ENCODE measurements around the gene NCMAP. TPM values are rescaled to one million over a fixed set of nuclear protein-coding genes. Genes with fewer than 3 reads are reported as not detected.

NCMAP gene
- total RNA-seq, 2 experiments from 2014 or later, result 0.20 to 0.31 TPM

DNA sequence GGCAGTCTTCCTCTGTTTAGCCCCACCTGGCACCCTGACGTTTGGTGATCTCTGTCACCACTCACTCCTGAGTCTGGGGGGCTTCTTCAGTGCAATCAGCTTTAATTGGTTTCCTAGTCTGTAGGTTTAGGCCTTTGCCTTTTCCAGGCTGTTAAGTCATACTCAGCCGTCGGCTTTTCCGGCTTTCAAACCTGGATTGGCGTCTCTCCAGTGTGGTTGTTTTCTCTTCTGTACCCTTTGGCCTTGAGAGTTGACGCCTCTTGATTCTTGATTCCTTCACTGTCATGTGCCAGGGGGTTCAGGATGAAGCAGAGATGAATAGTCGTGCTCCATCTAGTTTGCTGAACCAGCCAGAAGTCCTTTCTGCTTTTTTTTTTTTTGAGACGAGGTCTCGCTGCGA lies 24.9 kb downstream of the NCMAP start:
- Mint-ChIP-seq H3K36me3 (ENCODE audit: low read depth) (no peaks in the 10 kb centered on the region), H3K4me3 (no peak overlapping the region), H3K9me3 (no peaks in the 10 kb centered on the region), H3K4me1 (ENCODE audit: low read depth) (no peaks in the 10 kb centered on the region), H3K27ac (no peak overlapping the region), H3K27me3 (ENCODE audit: low read depth) (no peaks in the 10 kb centered on the region)
- CTCF ChIA-PET, result no interaction called here
- no peak for DNase-seq
- intact Hi-C loops (cut with micrococcal nuclease), result no loop called here

DNA sequence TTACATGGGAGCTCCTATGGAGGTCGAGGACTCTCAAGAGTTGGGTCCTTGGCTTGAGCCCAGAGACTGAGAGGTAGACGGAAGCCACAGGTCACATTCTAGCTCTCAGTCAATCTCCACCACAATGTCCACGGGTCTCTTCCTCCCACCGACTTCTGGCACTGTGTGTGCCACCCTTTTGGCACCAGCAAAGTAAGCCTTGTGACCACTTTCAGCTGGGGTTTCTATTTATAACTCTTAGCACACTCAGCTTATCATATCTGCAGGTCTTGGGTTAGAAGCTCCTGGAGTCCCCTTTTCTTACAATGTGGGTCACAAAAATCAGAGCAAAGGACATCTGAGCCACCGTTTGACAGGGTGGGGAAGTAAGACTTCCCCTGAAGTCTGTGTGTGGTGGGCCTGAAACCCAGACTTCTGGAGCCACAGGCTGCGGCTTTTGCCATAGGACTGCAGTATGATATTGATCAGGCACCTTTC lies 28.3 kb downstream of the NCMAP start:
- DNase-seq, result no peak
- Mint-ChIP-seq H3K27ac (no peak overlapping the region), H3K4me3 (no peak overlapping the region), H3K36me3 (ENCODE audit: low read depth) (no peaks in the 10 kb centered on the region), H3K27me3 (ENCODE audit: low read depth) (no peaks in the 10 kb centered on the region), H3K9me3 (no peaks in the 10 kb centered on the region), H3K4me1 (ENCODE audit: low read depth) (peaks cover 5% of the 10 kb centered on the region)
- intact Hi-C loops (cut with micrococcal nuclease), result no loop called here
- CTCF ChIA-PET, result interaction anchor here (1.2 kb wide), 1 partner anchor 385 kb away, joined by 4 read pairs; no protein-coding TSS in a partner anchor

DNA sequence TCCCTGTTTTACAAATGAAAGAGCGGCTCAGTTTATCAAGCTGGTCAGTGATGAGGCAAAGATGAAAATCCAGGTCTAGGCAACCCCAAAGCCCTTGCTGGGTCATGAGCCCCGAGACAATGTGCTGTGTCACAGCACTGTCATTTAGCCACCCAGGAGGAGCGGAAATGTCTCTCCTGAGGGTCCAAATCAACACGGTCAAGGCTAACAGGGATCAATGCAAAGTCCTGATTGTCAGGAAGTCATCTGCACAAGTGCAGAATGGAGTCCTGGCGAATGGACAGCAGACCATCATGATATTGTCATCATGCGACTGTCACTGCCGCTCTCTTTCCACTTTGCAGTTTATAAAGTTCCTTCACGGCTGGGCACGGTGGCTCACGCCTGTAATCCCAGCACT lies 30.2 kb downstream of the NCMAP start:
- Mint-ChIP-seq H3K27me3 (ENCODE audit: low read depth) (no peaks in the 10 kb centered on the region), H3K4me3 (no peak overlapping the region)

DNA sequence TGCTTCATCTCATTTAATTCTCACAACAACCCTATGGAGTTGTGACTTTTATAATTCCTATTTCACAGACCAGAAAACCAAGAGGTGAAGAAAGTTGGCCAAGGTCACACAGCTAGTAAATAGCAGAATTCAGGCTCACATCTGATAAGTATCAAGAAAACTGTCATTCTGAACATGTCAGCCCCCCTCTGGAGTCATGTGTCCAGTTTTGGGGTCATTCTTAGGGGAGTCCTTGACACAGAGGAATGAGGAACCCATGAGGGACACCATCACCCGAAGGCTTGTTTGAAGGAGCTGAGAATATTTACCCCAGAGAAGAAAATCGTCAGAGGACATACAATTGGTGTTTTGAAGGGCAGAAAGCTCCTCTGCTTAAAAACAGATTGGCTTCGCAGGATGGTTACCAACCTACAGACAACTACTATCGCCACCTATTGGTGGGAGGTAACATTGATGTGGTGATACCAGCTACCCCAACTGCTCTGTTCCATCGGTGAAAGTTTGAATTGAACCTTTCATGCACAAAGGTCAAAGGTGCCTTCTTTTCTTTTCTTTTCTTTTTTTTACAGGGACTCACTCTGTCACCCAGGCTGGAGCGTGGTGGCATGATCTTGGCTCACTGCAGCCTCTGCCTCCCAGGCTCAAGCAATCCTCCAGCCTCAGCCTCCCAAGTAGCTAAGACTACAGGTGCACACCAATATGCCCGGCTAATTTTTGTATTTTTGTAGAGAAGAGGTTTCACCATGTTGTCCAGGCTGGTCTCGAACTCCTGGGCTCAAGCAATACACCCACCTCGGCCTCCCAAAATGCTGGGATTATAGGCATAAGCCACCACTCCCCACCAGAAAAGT lies 31.3 kb downstream of the NCMAP start:
- Mint-ChIP-seq H3K36me3 (ENCODE audit: low read depth) (no peaks in the 10 kb centered on the region), H3K27me3 (ENCODE audit: low read depth) (no peaks in the 10 kb centered on the region), H3K4me1 (ENCODE audit: low read depth) (peaks cover 5% of the 10 kb centered on the region), H3K27ac (peak overlapping the region; percentile 72), H3K9me3 (no peaks in the 10 kb centered on the region), H3K4me3 (peak overlapping the region; percentile 24)
- DNase-seq, result peak; percentile 71
- intact Hi-C loops (cut with micrococcal nuclease), result loop anchor here (1.0 to 5.0 kb wide), 6 partner anchors 46 to 388 kb away; partner anchors contain the start of gene NIPAL3
- CTCF ChIA-PET, result interaction anchor here (0.6 to 4.0 kb wide), 62 partner anchors 9 to 824 kb away, joined by 3 to 48 read pairs (median 4); partner anchors contain the start of genes NCMAP and NIPAL3

More for the DNA sequence above, 30.2 kb downstream of the NCMAP start:
- intact Hi-C loops (cut with micrococcal nuclease), result loop anchor here (2.0 to 5.0 kb wide), 3 partner anchors 51 to 387 kb away; no protein-coding TSS in a partner anchor
- Mint-ChIP-seq H3K4me1 (ENCODE audit: low read depth) (peaks cover 5% of the 10 kb centered on the region), H3K36me3 (ENCODE audit: low read depth) (no peaks in the 10 kb centered on the region), H3K27ac (no peak overlapping the region), H3K9me3 (no peaks in the 10 kb centered on the region)
- no peak for DNase-seq
- CTCF ChIA-PET, result interaction anchor here (0.7 to 4.0 kb wide), 19 partner anchors 8 to 386 kb away, joined by 3 to 48 read pairs (median 8); partner anchors contain the start of genes NCMAP and NIPAL3

DNA sequence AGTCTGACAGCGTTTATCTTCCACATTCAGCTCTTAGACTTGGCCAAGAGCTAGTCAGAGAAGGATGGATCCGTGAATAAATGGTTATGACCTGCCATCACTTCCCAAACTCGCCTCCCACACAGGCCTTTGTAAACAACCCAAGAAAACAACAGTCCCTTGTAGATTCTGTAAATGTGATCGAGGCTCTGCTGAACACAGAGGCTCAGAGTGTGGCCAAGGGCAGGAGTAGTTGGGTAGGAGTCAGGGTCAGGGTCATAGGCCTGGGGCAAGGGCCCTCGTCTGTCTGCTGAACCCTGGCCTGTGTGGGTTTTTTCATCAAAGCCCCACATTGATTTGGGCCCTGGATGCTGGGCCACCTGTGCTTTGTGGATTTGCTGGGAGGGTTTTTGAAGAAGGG lies 32.7 kb downstream of the NCMAP start:
- H3K27ac Mint-ChIP-seq, result no peak overlapping the region
- intact Hi-C loops (cut with micrococcal nuclease), result loop anchor here (5.0 kb wide), 1 partner anchor 49 kb away; no protein-coding TSS in a partner anchor
- no peaks in the 10 kb centered on the region for H3K27me3 Mint-ChIP-seq (ENCODE audit: low read depth)
- H3K9me3 Mint-ChIP-seq, result no peaks in the 10 kb centered on the region
- CTCF ChIA-PET, result interaction anchor here (1.0 to 4.0 kb wide), 10 partner anchors 21 to 389 kb away, joined by 3 to 48 read pairs (median 12); partner anchors contain the start of genes NCMAP and NIPAL3
- H3K36me3 Mint-ChIP-seq (ENCODE audit: low read depth), result no peaks in the 10 kb centered on the region
- H3K4me3 Mint-ChIP-seq, result no peak overlapping the region
- DNase-seq, result no peak
- H3K4me1 Mint-ChIP-seq (ENCODE audit: low read depth), result peaks cover 5% of the 10 kb centered on the region

DNA sequence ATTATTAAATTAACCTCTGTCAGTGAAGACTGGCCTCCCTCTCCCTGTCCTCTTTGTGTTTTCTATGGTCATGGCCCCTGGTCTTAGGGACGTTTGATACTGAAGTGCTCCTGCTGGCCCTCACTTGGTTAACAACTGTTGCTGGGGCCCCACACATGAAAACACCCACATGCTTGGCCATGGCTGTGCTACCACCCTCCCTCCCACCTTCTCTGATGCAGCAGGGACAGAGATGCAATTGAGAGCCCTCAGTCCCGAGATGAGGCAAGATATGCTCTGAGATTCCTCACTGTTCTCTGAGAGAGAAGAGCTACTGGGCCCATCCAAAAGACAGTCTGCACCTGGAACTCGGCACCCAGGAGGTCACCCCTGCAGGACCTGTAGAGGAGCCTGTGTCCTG lies 33.3 kb downstream of the NCMAP start:
- intact Hi-C loops (cut with micrococcal nuclease), result loop anchor here (5.0 kb wide), 1 partner anchor 48 kb away; no protein-coding TSS in a partner anchor
- no peak for DNase-seq
- H3K9me3 Mint-ChIP-seq, result no peaks in the 10 kb centered on the region
- CTCF ChIA-PET, result interaction anchor here (1.0 to 4.0 kb wide), 2 partner anchors 172 to 389 kb away, joined by 4 to 32 read pairs; no protein-coding TSS in a partner anchor
- H3K27ac Mint-ChIP-seq, result no peak overlapping the region
- no peaks in the 10 kb centered on the region for H3K27me3 Mint-ChIP-seq (ENCODE audit: low read depth)
- H3K4me1 Mint-ChIP-seq (ENCODE audit: low read depth), result peaks cover 5% of the 10 kb centered on the region
- H3K36me3 Mint-ChIP-seq (ENCODE audit: low read depth), result no peaks in the 10 kb centered on the region
- no peak overlapping the region for H3K4me3 Mint-ChIP-seq

DNA sequence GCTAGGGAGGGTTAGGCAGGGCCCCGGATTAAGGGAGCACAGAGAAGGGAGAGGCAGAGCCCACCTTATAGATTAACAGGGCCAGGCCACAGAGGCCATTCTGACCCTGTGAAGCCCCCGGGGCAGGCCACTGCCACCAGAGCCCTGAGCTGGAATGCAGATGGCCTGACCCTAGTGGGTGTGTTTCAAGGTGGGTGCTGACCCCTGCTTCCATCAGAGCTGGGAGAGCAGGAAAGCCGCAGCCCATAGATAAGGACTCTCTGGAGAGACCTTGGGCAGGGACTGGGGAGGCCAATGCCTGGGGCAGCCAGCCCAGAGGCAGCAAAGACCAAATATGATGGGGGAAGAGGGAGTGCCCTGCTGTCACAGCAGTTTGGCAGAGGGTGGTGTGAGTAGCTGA lies 35.9 kb downstream of the NCMAP start:
- no peak for DNase-seq
- H3K4me3 Mint-ChIP-seq, result no peak overlapping the region
- intact Hi-C loops (cut with micrococcal nuclease), result no loop called here
- H3K27me3 Mint-ChIP-seq (ENCODE audit: low read depth), result no peaks in the 10 kb centered on the region
- H3K9me3 Mint-ChIP-seq, result no peaks in the 10 kb centered on the region
- no peaks in the 10 kb centered on the region for H3K36me3 Mint-ChIP-seq (ENCODE audit: low read depth)
- no peak overlapping the region for H3K27ac Mint-ChIP-seq
- CTCF ChIA-PET, result interaction anchor here (0.7 to 1.3 kb wide), 2 partner anchors 32 to 50 kb away, joined by 3 read pairs; no protein-coding TSS in a partner anchor
- H3K4me1 Mint-ChIP-seq (ENCODE audit: low read depth), result peaks cover 3% of the 10 kb centered on the region

DNA sequence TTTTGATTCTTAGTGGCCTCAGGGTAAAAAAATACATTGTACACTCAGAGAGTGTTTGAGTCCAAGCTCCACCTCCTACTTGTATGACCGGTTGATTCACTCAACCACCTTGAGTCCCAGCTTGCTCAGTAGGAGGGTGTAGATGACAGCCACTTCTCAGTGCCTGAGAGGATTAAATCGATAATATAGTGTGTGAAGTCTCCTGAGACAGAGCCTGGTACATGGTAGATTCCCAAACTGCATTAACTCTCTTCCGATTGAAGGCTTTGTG lies 38.4 kb downstream of the NCMAP start:
- Mint-ChIP-seq H3K27me3 (ENCODE audit: low read depth) (no peaks in the 10 kb centered on the region), H3K9me3 (no peaks in the 10 kb centered on the region), H3K4me3 (no peak overlapping the region), H3K27ac (no peak overlapping the region), H3K36me3 (ENCODE audit: low read depth) (no peaks in the 10 kb centered on the region), H3K4me1 (ENCODE audit: low read depth) (no peaks in the 10 kb centered on the region)
- no peak for DNase-seq
- intact Hi-C loops (cut with micrococcal nuclease), result no loop called here
- CTCF ChIA-PET, result no interaction called here

DNA sequence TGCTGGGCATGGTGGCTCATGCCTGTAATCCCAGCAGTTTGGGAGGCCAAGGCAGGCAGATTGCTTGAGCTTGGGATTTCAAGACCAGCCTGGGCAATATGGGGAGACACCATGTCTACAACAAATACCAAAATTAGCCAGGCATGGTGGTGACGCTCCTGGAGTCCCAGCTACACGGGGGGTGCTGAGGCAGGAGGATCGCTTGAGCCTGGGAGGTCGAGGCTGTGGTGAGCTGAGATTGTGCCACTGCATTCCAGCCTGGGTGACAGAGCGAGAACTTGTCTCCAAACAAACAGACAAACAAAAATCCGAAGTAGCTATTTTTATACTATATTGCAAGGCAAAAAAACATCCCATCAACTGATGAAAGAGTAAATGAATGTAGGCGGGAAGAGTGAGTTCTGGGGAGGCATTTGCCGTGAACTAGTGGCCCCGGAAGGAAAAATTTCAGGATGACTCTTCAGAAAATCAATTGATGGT lies 40.6 kb downstream of the NCMAP start:
- H3K36me3 Mint-ChIP-seq (ENCODE audit: low read depth), result no peaks in the 10 kb centered on the region
- H3K27me3 Mint-ChIP-seq (ENCODE audit: low read depth), result no peaks in the 10 kb centered on the region
- DNase-seq, result no peak
- H3K27ac Mint-ChIP-seq, result no peak overlapping the region
- CTCF ChIA-PET, result interaction anchor here (1.7 kb wide), 1 partner anchor 9 kb away, joined by 7 read pairs; no protein-coding TSS in a partner anchor
- no peak overlapping the region for H3K4me3 Mint-ChIP-seq
- no peaks in the 10 kb centered on the region for H3K4me1 Mint-ChIP-seq (ENCODE audit: low read depth)
- intact Hi-C loops (cut with micrococcal nuclease), result no loop called here
- H3K9me3 Mint-ChIP-seq, result no peaks in the 10 kb centered on the region

DNA sequence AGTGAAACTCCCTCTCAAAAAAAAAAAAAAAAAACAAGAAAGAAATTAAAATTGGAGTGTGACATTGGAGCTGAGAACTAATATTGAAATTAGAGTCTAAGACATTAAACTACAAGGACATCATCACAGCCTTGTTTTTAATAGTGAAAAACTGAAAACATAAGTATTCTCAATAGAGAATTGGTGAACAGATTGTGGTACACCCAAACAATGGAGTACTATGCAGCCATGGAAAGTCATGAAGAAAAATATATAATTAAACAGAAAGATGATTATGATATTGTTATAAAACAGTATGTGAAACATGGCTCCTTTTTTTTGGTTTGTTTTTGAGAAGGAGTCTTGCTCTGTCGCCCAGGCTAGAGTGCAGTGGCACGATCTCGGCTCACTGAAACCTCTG lies 43.4 kb downstream of the NCMAP start:
- H3K4me3 Mint-ChIP-seq, result no peak overlapping the region
- H3K27ac Mint-ChIP-seq, result no peak overlapping the region
- H3K36me3 Mint-ChIP-seq (ENCODE audit: low read depth), result no peaks in the 10 kb centered on the region
- no peak for DNase-seq
- CTCF ChIA-PET, result interaction anchor here (0.8 kb wide), 1 partner anchor 88 kb away, joined by 3 read pairs; no protein-coding TSS in a partner anchor
- no peaks in the 10 kb centered on the region for H3K4me1 Mint-ChIP-seq (ENCODE audit: low read depth)
- no peaks in the 10 kb centered on the region for H3K9me3 Mint-ChIP-seq
- no peaks in the 10 kb centered on the region for H3K27me3 Mint-ChIP-seq (ENCODE audit: low read depth)
- intact Hi-C loops (cut with micrococcal nuclease), result no loop called here

DNA sequence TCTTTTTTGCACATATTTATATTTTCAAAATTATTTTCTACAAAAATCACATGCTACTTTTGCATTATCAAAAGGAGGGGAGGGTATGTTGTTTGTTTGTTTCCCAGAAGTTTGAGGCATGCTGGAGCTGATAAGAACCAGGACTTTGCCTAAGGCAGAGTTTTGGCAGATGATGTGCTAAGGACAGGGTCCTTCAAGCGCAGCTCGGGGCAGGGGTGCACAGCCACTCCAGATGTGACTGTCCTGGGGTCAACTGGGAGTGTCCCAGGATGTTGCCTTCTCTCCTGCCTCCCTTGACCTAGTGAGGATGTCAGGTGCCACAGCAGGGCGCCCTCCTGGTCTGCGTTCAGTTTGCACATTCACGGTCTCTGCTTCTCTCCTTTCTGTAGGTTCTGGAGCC lies 44.7 kb downstream of the NCMAP start:
- no peaks in the 10 kb centered on the region for H3K4me1 Mint-ChIP-seq (ENCODE audit: low read depth)
- CTCF ChIA-PET, result no interaction called here

DNA sequence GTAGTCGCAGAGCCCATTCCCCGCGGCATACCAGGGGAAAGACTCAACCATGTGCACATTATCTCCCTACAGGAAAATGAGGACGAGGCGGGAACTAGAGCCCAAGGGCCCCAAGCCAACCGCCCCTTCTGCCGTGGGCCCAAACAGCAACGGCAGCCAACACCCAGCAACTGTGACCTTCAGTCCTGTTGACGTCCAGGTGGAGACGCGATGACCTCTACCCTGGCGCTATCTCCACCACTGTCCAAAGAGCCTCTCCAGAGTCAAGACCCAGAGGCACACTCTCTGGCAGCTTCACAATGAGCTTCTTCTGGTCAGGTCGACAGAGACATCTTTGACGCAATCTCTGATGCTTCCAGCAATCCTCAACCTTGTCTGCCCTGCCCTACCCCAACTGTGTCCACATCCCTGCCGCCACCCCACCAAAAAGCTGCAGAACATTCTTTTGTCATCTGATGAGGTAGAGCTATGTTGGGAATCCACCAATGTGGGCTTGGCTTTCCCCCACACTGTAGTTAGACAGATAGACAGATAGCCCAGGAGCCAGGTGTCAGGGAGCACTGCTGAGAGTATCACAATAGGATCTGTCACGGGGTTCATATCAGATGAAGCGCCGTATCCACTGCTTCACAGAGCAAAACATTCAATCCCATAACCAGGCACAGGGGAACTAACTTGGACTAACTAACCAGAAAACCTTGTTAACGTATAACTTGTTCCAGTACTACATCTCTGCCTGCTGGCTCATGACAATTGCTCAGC lies 49.8 kb downstream of the NCMAP start:
- Mint-ChIP-seq H3K9me3 (no peaks in the 10 kb centered on the region), H3K27me3 (ENCODE audit: low read depth) (no peaks in the 10 kb centered on the region), H3K4me1 (ENCODE audit: low read depth) (no peaks in the 10 kb centered on the region), H3K36me3 (ENCODE audit: low read depth) (no peaks in the 10 kb centered on the region), H3K27ac (no peak overlapping the region), H3K4me3 (no peak overlapping the region)
- no peak for DNase-seq
- CTCF ChIA-PET, result interaction anchor here (0.8 kb wide), 1 partner anchor 19 kb away, joined by 3 read pairs; no protein-coding TSS in a partner anchor
- intact Hi-C loops (cut with micrococcal nuclease), result no loop called here

More for the DNA sequence above, 44.7 kb downstream of the NCMAP start:
- H3K4me3 Mint-ChIP-seq, result no peak overlapping the region
- H3K27me3 Mint-ChIP-seq (ENCODE audit: low read depth), result no peaks in the 10 kb centered on the region
- no peak for DNase-seq
- no peak overlapping the region for H3K27ac Mint-ChIP-seq
- H3K36me3 Mint-ChIP-seq (ENCODE audit: low read depth), result no peaks in the 10 kb centered on the region
- intact Hi-C loops (cut with micrococcal nuclease), result no loop called here
- no peaks in the 10 kb centered on the region for H3K9me3 Mint-ChIP-seq

Measured in activated naive CD4-positive, alpha-beta T cell treated with anti-CD3 and anti-CD28 coated beads for 36 hours (primary cell).